Stimulated activated CD4-positive, alpha-beta T cell treated with anti-CD3 and anti-CD28 coated beads, Interleukin-1b, Interleukin-23, amount 100 ng/mL, for 4 hours (primary cell): ENCODE measurements around the gene BICD1.
"Not testable (repeated sequence)": the region's sequence is repeated elsewhere in the genome, so short reads cannot be mapped to it uniquely, and the experiment has no call there.

Experiments used
- DNase-seq, 2 donors: peaks; one replicate each; pipeline ENCODE4 v3.0.0-alpha.2; 2020; ENCODE audit warnings: low read depth in 2 of 2

Gene BICD1

GRCh38 chr12:32196250-32197198 lies 89.9 kb downstream of the BICD1 start:
- no peak for DNase-seq

GRCh38 chr12:32197421-32197820 lies 90.8 kb downstream of the BICD1 start:
- DNase-seq = no peak

GRCh38 chr12:32198555-32198954 lies 91.9 kb downstream of the BICD1 start:
- no peak for DNase-seq

GRCh38 chr12:32201096-32201495 lies 94.4 kb downstream of the BICD1 start:
- no peak for DNase-seq

- no peak for DNase-seq
Measured at GRCh38 chr12:32201976-32202375, 95.3 kb downstream of the BICD1 start.

- DNase-seq = no peak
Measured at GRCh38 chr12:32205731-32206130, 99.1 kb downstream of the BICD1 start.

GRCh38 chr12:32208355-32208754 lies 101.7 kb downstream of the BICD1 start:
- DNase-seq = no peak

GRCh38 chr12:32211066-32211899 lies 104.6 kb downstream of the BICD1 start:
- DNase-seq = no peak

- no peak for DNase-seq
Measured at GRCh38 chr12:32211900-32212156, 105.2 kb downstream of the BICD1 start.

GRCh38 chr12:32214723-32215122 lies 108.1 kb downstream of the BICD1 start:
- no peak for DNase-seq

- no peak for DNase-seq
Measured at GRCh38 chr12:32217354-32218310, 111.0 kb downstream of the BICD1 start.

- DNase-seq = no peak
Measured at GRCh38 chr12:32223941-32224340, 117.3 kb downstream of the BICD1 start.

GRCh38 chr12:32226768-32227167 lies 120.1 kb downstream of the BICD1 start:
- no peak for DNase-seq

- DNase-seq = no peak
Measured at GRCh38 chr12:32229971-32230612, 123.4 kb downstream of the BICD1 start.

- DNase-seq = no peak
Measured at GRCh38 chr12:32230613-32230993, 124.0 kb downstream of the BICD1 start.

- DNase-seq = not testable (repeated sequence)
Measured at GRCh38 chr12:32231361-32231760, 124.7 kb downstream of the BICD1 start.

GRCh38 chr12:32233568-32233967 lies 126.9 kb downstream of the BICD1 start:
- DNase-seq = no peak

- no peak for DNase-seq
Measured at GRCh38 chr12:32235251-32235650, 128.6 kb downstream of the BICD1 start.

- DNase-seq = no peak
Measured at GRCh38 chr12:32240162-32240561, 133.5 kb downstream of the BICD1 start.

- no peak for DNase-seq
Measured at GRCh38 chr12:32240831-32241230, 134.2 kb downstream of the BICD1 start.

GRCh38 chr12:32242641-32243040 lies 136.0 kb downstream of the BICD1 start:
- no peak for DNase-seq
